DOHH2 (cell line): ENCODE results near the gene SUN1.

Source experiments
- EZH2phosphoT487 ChIP-seq: fragments of 200-600 bp; sonication (generic); IDR thresholded peaks from 2 replicates; pipeline ENCODE4 v1.6.1; 2017; ENCODE audit warnings: borderline replicate concordance, mild to moderate bottlenecking, antibody characterized with exemption, low read length, moderate library complexity, mixed read lengths
- TF ChIP-seq, protein P1 (sequence below): fragments of 200-600 bp; sonication (generic); IDR thresholded peaks from one replicate; pipeline ENCODE4 v1.5.1; 2014; ENCODE audit warnings: antibody characterized with exemption, mild to moderate bottlenecking, low read depth, low read length; ENCODE audit not compliant: poor library complexity, severe bottlenecking

DNA sequence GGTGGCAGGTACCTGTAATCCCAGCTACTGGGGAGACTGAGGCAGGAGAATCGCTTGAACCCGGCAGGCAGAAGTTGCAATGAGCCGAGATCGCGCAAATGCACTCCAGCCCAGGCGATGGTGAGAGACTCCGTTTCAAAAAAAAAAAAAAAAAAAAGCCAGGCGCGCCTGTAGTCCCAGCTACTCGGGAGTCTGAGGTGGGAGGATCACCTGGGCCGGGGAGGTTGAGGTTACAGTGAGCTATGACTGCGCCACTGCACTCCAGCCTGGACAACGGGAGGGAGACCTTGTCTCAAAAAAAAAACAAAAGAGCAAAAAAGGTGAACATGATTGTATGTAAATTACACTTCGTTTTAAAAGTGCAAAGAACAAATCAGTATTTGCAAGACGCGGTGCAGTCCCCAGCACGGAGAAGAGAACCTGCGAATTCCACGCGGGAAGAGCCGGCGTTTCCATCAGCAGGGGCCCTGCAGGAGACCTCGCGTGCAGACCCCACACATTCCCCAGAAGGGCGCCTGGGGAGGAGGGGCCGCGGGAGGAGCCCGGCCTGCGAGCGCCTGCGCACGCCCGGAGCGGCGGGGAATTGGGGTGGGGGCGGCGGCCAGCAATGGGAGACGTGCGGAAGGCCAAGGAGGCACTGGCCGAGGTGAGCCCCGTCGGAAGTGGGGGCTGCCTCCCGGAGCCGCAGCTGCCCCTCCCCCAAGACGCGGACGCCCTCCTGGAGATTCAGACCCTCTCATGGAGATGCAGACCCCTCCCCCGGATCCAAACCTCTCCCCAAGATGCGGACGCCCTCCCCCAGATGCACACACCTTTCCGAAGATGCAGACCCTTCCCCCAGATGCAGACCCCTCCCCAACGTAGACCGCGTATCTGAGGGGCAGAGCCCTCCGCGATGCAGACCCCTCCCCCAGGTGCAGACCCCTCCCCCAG is 16.7 kb upstream of the SUN1 start:
- TF ChIP-seq, protein P1, sequence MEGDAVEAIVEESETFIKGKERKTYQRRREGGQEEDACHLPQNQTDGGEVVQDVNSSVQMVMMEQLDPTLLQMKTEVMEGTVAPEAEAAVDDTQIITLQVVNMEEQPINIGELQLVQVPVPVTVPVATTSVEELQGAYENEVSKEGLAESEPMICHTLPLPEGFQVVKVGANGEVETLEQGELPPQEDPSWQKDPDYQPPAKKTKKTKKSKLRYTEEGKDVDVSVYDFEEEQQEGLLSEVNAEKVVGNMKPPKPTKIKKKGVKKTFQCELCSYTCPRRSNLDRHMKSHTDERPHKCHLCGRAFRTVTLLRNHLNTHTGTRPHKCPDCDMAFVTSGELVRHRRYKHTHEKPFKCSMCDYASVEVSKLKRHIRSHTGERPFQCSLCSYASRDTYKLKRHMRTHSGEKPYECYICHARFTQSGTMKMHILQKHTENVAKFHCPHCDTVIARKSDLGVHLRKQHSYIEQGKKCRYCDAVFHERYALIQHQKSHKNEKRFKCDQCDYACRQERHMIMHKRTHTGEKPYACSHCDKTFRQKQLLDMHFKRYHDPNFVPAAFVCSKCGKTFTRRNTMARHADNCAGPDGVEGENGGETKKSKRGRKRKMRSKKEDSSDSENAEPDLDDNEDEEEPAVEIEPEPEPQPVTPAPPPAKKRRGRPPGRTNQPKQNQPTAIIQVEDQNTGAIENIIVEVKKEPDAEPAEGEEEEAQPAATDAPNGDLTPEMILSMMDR, result no peak
- no peak for TF ChIP-seq EZH2phosphoT487
